RWPE2 (cell line): ENCODE results near the gene C1orf174.
A peak's percentile ranks its signal among the peaks of the same experiment; 100 is the strongest.

Experiments used
- ATAC-seq: fragments of 200-7000 bp; cut with Tn5 transposase; 3 replicates; pipeline ENCODE4 v1.9.1; 2021; ENCODE audit warnings: low read depth
- DNase-seq: peaks from one replicate; pipeline ENCODE4 v3.0.0-alpha.2; 2020; ENCODE audit warnings: low spot score
- H3K27ac ChIP-seq: fragments of 450-650 bp; 2 replicates; pipeline ENCODE4 v1.5.1; 2017; ENCODE audit warnings: mild to moderate bottlenecking; ENCODE audit not compliant: poor library complexity, severe bottlenecking
- H3K27me3 ChIP-seq: fragments of 250-450 bp; sonication (Bioruptor Pico); 2 replicates; pipeline ENCODE4 v1.5.1; 2021; ENCODE audit warnings: mild to moderate bottlenecking, moderate library complexity; ENCODE audit not compliant: insufficient read depth, poor library complexity, severe bottlenecking
- H3K36me3 ChIP-seq: fragments of 250-450 bp; sonication (Bioruptor Pico); 2 replicates; pipeline ENCODE4 v1.5.1; 2020; ENCODE audit warnings: low read depth, mild to moderate bottlenecking, moderate library complexity
- H3K4me1 ChIP-seq: fragments of 250-450 bp; sonication (Bioruptor Pico); 2 replicates; pipeline ENCODE4 v1.5.1; 2021; ENCODE audit warnings: mild to moderate bottlenecking, moderate library complexity; ENCODE audit not compliant: insufficient read depth, poor library complexity, severe bottlenecking
- H3K4me3 ChIP-seq: fragments of 250-450 bp; sonication (Bioruptor Pico); 2 replicates; pipeline ENCODE4 v1.5.1; 2021; ENCODE audit warnings: mild to moderate bottlenecking, moderate library complexity; ENCODE audit not compliant: severe bottlenecking
- H3K9me3 ChIP-seq: fragments of 250-450 bp; sonication (Bioruptor Pico); 2 replicates; pipeline ENCODE4 v1.5.1; 2021; ENCODE audit warnings: mild to moderate bottlenecking, moderate library complexity; ENCODE audit not compliant: severe bottlenecking
- TF ChIP-seq, protein P1 (sequence below): fragments of 450-650 bp; IDR thresholded peaks from one replicate; pipeline ENCODE4 v1.5.1; 2017; ENCODE audit warnings: mild to moderate bottlenecking, moderate library complexity; ENCODE audit not compliant: poor library complexity, severe bottlenecking

The C1orf174 gene

DNA sequence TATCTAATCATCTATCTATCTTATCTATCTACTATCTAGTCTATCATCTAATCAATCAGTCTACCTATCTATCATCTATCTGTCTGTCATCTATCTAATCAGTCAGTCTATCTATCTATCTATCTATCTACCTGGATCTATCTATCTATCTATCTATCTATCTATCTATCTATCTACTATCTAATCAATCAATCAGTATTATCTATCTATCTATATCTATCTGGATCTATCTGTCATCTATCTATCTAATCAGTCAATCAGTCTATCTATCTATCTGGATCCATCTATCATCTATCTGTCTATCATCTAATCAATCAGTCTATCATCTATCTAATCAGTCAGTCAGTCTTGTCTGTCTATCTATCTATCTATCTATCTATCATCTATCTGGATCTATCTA lies 26.9 kb upstream of the C1orf174 start:
- Histone ChIP-seq H3K4me1 (no peaks in the 10 kb centered on the region), H3K27ac (no peak overlapping the region), H3K36me3 (no peaks in the 10 kb centered on the region), H3K9me3 (no peaks in the 10 kb centered on the region), H3K27me3 (peaks cover under 1% of the 10 kb centered on the region), H3K4me3 (no peak overlapping the region)
- ATAC-seq, result no peak
- DNase-seq, result no peak
- TF ChIP-seq, protein P1, sequence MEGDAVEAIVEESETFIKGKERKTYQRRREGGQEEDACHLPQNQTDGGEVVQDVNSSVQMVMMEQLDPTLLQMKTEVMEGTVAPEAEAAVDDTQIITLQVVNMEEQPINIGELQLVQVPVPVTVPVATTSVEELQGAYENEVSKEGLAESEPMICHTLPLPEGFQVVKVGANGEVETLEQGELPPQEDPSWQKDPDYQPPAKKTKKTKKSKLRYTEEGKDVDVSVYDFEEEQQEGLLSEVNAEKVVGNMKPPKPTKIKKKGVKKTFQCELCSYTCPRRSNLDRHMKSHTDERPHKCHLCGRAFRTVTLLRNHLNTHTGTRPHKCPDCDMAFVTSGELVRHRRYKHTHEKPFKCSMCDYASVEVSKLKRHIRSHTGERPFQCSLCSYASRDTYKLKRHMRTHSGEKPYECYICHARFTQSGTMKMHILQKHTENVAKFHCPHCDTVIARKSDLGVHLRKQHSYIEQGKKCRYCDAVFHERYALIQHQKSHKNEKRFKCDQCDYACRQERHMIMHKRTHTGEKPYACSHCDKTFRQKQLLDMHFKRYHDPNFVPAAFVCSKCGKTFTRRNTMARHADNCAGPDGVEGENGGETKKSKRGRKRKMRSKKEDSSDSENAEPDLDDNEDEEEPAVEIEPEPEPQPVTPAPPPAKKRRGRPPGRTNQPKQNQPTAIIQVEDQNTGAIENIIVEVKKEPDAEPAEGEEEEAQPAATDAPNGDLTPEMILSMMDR, result no peak

DNA sequence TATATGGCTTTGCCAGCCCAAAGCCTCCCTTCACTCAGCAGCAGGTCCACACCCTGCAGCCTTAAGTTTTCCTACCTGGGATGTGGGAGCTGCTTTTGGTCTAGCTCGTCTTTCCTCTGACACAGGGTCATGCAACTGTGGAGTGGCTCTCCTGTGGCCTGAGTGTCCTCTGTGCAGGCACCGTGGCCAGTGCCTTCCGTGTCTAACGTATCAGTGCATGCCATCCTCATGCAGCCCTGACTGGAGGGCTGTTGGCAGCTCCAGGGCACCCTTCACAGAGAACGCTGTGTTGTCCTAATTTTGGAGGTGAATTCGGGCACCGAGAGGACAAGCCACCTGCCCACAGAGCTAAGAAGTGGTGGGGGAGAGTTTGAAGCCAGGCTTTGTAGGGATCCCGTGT lies 25.7 kb upstream of the C1orf174 start:
- DNase-seq (no peak), ATAC-seq (no peak)
- H3K27me3 ChIP-seq, result no peaks in the 10 kb centered on the region
- H3K4me3 ChIP-seq, result no peak overlapping the region
- no peaks in the 10 kb centered on the region for H3K9me3 ChIP-seq
- H3K27ac ChIP-seq, result no peak overlapping the region
- TF ChIP-seq, protein P1, result no peak
- H3K4me1 ChIP-seq, result no peaks in the 10 kb centered on the region
- no peaks in the 10 kb centered on the region for H3K36me3 ChIP-seq

DNA sequence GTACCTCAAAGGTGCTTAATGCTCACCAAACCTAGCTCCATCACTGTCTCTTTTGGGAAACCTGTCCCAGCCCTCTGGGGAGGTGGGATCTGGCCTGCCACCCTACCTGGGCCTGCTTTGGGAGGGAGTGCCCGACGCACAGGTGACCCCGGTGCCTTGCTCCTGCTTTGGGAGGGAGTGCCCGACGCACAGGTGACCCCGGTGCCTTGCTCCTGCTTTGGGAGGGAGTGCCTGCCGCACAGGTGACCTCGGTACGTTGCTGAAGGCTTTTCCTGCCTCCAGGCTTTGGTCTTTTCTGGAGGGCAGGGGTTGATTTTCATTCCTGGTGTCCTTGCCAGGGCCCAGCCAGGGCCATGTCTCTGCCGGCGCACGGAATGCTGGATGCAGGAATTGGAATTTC lies 25.2 kb upstream of the C1orf174 start:
- ATAC-seq, result no peak
- Histone ChIP-seq H3K27me3 (no peaks in the 10 kb centered on the region), H3K4me1 (no peaks in the 10 kb centered on the region), H3K9me3 (no peaks in the 10 kb centered on the region), H3K4me3 (no peak overlapping the region), H3K36me3 (no peaks in the 10 kb centered on the region), H3K27ac (no peak overlapping the region)
- TF ChIP-seq, protein P1, result no peak
- DNase-seq, result no peak

DNA sequence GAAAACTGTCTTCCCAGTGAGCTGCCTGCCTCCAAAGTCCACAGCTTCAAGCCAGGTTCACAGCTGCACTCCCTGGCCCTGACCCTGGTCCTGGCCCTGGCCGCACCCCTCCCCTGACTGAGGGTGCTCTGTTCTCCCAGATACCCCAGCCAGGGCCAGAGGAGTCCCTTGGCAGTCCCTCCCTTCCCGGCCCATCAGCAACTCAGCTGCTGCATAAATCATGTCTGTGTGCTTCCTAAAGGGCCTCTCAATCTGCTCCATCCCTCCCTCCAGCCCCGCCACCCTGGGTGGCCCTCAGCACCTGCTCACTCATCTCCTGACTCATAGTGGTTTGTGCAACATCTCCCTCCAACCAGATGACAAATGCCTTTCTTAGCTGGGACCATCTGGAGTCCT lies 24.8 kb upstream of the C1orf174 start:
- ATAC-seq, result peak; percentile 55; the same call in 2 of the 3 replicates
- Histone ChIP-seq H3K27me3 (no peaks in the 10 kb centered on the region), H3K36me3 (no peaks in the 10 kb centered on the region), H3K4me1 (no peaks in the 10 kb centered on the region), H3K9me3 (no peaks in the 10 kb centered on the region), H3K27ac (no peak overlapping the region), H3K4me3 (no peak overlapping the region)
- TF ChIP-seq, protein P1, result no peak
- no peak for DNase-seq

DNA sequence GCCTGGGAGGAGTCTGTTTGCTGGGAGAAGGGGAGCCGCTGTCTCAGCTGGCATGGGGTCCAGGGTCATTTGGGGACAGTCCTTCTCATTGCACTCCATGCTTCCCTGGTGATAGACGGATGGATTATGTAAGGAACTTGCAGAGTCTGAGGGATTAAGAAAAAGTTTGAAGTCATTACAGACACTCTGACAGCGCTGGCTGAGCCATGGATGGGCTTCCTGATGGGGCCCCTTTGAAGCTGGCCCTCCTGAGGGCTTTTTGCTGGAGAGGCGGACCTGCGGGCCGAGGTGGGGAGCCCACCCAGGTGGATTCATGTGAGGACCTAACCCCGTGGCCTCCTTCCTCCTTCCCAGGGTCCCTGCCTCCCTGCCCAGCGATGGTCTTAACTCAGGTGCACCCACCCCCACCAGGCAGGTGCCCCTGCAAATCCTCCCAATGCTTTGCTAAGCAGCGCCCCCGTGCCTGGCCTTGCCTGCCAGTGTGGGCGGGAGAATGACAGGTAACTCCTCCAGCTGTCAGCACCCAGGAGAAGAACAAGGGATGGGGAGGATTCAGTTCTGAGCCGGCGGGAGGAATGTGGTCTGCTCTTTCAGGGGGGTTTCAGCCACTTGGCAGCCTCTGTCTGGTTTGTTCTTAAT lies 24.2 kb upstream of the C1orf174 start:
- H3K4me1 ChIP-seq, result no peaks in the 10 kb centered on the region
- no peaks in the 10 kb centered on the region for H3K9me3 ChIP-seq
- no peak overlapping the region for H3K4me3 ChIP-seq
- no peaks in the 10 kb centered on the region for H3K36me3 ChIP-seq
- no peaks in the 10 kb centered on the region for H3K27me3 ChIP-seq
- TF ChIP-seq, protein P1, result no peak
- ATAC-seq, result no peak
- H3K27ac ChIP-seq, result no peak overlapping the region
- DNase-seq, result no peak
